ENCODE measurements around the gene HNRNPA1.
"Not testable (repeated sequence)": the region's sequence is repeated elsewhere in the genome, so short reads cannot be mapped to it uniquely, and the experiment has no call there.

HNRNPA1 gene

DNA sequence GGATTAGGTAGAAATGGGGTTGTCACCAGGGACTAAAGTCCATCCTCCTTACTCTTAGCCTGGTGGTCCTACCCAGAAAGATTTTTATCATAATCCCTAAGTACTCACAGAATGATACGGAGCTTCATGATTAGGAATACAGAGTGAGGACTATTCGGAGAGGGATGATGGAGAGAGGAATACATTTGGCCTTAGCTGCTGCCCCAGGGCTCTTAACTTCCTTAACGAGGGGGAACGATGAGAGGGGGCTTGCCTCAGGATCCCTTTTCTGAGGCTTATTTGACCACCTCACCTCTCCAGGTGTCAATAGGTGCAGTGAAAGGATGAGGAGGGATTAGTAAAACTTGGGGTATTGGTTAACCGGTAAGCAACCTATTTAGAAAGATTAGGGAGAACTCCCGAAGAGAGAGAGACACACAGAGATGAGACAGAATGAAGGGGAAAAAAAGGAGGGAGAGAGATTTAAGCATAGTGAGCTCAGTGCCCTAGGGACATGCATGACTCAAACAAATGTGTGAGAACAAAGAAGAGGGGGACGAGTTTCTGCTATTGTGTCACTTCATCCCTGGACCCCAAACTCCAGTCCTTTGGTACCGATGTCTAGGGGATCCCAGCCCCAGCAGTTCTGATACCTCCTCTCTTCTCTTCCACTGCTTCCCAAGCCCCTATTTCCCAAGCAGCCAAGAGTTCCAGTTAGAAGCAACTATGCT, 19.1 kb downstream of the HNRNPA1 start:
- DNase-seq (ENCODE audit: low read depth), result no peak

DNA sequence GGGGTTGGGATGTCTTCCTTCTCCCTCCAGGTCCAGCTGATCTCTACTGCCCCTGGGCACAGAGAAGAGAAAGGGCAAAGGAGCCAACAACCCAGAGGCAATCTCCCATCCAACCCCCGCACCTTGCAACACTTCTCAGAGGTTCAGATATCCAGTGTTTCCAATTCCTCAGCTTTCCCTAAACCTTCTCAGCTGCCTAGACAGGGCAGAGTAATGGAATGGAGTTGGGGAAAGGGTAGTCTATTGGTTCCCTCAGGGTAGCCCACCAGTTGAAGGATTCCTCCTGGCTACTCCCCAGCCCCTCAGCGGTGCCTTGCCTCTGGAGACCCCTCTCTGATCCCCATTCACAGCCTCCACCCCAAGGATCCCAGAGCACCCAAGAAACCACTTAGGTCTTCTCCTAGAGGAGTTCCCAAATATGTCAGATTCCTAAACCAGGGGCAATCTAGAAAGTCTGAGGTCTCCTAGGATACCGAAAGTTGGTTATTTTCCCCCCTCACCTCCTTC, 19.8 kb downstream of the HNRNPA1 start:
- no peak for DNase-seq (ENCODE audit: low read depth)

DNA sequence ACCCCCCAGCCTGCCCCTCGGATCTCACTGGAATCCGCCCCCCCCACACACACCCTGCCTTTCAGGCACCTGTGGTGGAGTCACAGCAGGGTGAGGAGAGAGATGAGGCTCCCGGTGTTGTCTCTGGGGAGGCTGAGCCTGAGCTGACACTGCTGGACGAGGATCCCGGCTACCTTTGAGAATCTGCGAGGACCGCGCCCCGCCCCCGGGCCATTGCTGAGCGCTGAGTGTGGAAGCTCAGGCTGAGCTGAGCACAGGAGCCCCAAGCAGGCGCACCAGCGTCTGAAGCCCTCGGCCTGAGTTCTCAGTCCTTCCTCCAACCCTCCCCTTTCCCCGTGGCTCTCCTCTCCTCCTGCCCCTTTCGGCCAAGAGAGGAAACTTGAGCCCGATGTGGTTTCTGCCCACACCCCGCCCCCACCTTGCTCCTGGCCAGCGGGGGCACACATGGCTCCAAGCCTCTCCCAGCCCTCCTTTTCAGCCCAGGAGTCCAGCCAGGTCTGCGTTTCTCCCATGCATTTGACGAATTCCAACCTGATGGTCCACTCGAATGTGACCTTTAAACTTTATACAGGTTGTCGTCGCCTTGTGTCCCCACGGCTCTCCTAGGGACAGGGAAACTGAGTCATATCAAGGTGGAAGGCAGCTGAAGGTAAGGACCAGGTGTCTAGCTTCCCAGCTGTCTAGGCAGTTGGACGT, 20.4 kb downstream of the HNRNPA1 start, which contains the start of gene NFE2:
Gene NFE2 (minus strand): TSS at position 284 of the 696 bp plus-strand sequence. CDS start 5,767 bp downstream, outside the sequence.
- DNase-seq (ENCODE audit: low read depth), result no peak

DNA sequence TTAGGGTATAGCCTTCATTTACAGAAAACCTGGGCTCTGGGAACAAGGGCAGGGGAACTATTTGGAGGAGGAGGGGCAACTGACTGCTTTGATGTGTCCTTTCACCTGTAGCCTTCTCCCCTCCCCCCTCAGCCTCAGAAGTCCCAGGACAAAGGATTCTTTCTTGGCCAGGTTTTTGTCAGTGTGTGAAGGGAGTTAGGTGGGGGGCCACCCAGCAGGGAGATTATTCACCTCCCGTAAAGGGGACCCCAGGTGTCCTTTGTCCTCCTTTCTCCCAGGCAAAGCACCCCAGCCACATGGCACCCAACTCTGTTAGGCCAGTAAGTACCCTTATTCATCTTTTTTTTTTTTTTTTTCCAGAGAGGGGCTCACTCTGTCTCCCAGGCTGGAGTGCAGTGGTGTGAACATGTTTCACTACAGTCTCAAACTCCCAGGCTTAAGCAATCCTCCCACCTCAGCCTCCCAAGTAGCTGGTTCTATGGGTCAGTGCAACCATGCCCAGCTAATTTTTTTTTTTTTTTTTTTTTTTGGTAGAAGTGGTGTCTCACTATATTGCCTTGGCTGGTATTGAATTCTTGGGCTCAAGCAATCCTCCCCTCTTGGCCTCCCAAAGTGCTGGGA, 21.0 kb downstream of the HNRNPA1 start:
- no peak for DNase-seq (ENCODE audit: low read depth)

DNA sequence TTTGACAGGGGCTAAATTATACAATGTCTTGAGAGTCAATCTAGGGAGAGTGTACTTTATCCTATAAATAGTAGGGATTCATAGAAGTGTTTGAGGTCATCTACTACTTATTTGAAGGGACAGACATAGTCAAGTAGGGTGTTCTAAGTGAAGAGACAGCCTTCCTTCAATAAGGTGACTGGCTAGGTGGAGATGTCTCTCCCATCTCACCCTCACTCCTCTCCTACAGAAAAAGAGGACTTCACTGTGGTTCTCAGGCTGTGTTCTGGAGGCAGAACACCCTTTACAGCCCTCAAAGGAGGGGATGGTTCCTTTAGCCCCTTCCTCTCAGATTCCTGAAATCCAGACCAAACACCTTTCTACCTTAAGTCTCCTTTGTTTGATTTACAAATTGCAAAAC, 23.1 kb downstream of the HNRNPA1 start:
- DNase-seq (ENCODE audit: low read depth), result no peak

DNA sequence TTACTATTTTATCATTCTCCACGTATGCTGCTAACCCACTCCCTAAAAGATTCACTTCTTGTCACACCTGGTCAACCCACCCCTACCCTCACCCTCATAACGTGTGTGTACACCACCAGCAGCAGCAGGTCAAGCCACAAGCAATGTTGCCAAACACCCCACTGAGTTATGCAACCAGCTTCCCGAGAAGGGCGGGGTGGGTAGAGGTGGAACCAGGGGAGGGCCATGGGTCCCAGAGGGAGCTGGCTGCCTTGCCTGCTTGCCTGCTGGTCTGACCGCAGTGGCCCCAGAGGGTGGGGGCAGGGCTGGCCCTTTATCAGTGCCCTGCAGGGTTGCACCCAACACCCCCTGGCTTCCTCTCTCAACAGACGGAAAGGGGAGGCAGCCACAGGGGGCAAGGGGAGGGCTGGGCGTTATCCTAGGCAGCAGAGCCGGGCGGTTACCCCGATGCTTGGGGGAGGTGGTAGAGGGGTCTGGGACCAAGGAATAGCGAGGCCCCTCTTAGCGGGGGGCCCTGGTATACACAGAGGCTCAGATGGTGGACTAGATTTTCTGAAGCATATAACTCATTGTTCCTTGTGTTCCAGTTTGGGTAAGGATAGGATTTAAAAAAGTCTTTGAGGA, 23.8 kb downstream of the HNRNPA1 start:
- no peak for DNase-seq (ENCODE audit: low read depth)

DNA sequence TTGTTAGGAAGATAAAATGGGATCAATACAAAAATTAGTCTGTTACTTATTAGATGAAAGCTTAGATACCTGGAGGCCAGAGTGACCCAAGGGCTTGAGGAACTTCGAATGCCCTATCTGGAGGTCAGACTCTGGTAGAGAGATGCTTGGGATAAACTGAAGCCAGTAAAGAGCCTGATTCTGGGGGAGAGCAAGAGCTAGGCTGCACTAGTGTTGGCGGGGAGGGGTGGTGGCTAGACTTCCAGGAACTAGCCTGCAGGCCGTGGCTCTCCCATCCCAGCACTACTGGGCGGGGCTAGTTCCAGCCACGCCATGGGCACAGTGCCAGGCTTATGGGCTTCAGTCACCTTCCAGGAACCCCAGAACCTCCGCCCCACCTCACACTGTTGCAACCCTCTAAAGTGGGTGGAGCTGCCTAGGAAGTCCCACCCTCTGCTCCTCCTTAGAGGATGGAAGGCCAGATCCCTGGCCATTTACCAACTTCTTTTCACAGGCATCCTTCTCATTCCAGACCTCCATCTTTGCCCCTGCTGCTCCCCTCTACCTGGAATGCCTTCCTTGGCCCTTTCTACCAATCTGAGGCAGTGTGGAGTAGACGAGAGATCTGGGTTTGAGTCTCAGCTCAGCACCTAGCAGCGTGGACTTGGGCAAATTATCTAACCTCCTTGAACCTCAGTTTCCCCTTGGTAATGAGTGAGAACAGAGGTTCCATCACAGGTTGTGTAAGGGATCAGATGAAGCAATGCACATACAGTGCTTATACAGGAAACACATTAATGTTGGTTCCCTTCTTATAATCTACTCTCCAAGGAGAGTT, 26.6 kb downstream of the HNRNPA1 start:
- DNase-seq (ENCODE audit: low read depth), result no peak

DNA sequence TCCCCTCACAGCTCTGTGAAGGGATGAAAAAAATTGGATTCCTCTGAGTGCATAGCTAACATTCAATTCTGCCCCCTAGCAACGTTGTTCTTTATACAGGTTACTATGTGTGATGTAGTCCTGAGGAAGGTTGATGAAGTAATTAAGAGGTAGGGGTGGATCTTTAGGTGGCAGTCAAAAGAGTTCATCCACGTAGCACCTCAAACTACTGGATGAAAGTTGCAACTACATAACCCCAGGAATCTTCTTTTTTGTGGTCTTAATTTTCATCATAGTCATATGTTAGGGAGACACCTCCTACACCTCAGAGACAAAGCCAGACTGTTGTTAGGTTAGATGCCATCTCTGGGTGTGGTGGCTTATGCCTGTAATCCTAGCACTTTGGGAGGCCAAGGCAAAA, 30.5 kb downstream of the HNRNPA1 start:
- no peak for DNase-seq (ENCODE audit: low read depth)

DNA sequence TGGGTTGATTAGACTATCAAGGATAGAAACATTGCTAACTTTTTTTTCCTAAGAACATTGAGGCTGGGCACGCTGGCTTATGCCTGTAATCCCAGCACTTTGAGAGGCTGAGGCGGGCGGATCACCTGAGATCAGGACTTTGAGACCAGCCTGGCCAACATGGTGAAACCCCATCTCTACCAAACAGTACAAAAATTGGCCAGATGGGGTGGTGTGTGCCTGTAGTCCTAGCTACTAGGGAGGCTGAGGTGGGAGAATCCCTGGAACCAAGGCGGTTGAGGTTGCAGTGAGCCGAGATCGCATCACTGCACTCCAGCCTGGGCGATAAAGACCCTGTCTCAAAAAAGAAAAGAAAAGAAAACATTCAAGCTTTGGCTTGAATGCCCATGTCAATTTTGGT, 31.8 kb downstream of the HNRNPA1 start:
- DNase-seq (ENCODE audit: low read depth), result not testable (repeated sequence)

DNA sequence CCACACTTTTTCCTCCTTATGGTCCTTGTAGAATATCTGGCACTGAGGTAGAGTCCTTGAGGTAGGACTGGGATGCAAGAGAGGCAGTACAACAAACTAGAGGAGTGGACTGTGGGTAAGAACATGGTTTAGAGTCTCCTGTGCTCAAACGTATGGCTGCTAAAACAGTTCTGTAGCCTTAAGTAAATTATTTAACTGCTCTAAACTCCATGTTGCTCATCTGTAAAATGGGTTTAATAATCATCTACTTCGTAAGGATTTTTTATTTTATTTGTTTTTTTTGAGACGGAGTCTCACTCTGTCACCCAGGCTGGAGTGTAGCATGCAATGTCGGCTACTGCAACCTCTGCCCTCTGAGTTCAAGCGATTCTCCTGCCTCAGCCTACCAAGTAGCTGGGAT, 40.8 kb downstream of the HNRNPA1 start:
- no peak for DNase-seq (ENCODE audit: low read depth)

DNA sequence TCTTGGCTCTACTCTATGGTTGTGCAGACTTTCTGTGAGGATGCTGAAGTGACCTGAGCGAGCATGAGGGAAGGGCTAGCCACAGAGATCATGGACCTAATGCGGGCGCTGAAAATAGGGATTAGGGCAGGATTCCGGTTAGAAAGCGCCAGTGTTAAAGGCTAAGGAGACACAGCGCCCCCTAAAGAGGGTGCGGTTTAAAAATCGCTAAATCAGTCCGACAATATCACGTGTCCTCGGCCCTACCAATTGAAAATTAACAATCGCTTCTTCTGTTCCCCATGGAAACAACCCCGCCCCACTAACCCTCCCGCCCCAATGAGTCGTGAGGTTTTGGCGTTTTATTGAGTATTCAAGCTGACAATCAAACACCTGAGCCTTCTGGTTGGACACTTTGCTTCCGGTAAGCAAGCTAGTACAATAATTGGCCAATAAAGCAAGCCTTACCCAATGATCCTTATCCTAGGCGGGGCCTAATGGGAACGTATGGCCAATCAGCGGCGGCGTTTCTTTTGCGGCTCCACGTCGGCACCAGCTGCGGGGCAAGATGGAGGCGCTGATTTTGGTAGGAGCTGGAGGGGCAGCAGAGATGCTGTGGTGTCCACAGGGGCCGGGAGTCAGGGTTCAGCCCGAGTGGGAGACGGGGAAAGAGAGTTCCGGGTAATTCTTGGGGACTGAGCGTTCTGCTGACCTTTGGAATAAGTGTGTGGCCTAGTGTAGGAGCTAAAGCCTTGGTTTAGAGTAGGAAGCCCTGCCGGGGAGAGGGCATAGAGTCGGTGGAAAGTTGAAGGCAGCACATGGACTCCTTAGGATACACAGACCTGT, 44.3 kb downstream of the HNRNPA1 start, which contains the start of gene COPZ1:
Gene COPZ1 (plus strand): TSS at position 515 of the 825 bp plus-strand sequence. CDS start 33 bp downstream, at position 548.
- DNase-seq (ENCODE audit: low read depth), result peak; percentile 90

DNA sequence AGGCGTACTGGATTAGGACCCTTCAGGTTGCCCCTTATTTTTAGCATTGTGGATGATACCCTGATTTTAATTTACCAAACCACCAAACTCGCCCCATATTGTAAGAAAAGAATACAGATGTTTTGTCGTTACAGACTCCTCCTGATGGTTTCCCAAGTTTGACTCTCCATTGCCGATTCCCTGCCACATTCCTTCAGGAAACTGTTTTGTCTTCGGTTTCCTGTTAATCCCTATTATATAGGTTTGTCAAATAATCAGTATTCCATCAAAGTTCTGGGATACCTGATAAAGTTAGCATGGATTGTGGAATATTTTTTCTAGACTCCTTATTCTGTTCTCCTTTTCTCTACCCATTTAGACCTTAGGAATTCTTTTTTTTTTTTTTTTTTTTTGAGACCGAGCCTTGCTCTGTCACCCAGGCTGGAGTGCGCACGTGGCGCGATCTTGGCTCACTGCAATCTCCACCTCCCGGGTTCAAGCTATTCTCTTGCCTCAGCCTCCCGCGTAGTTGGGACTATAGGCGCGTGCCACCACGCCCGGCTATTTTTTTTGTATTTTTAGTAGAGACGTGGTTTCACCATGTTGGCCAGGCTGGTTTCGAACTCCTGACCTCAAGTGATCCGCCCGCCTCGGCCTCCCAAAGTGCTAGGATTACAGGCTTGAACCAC, 45.0 kb downstream of the HNRNPA1 start:
- DNase-seq (ENCODE audit: low read depth), result not testable (repeated sequence)

DNA sequence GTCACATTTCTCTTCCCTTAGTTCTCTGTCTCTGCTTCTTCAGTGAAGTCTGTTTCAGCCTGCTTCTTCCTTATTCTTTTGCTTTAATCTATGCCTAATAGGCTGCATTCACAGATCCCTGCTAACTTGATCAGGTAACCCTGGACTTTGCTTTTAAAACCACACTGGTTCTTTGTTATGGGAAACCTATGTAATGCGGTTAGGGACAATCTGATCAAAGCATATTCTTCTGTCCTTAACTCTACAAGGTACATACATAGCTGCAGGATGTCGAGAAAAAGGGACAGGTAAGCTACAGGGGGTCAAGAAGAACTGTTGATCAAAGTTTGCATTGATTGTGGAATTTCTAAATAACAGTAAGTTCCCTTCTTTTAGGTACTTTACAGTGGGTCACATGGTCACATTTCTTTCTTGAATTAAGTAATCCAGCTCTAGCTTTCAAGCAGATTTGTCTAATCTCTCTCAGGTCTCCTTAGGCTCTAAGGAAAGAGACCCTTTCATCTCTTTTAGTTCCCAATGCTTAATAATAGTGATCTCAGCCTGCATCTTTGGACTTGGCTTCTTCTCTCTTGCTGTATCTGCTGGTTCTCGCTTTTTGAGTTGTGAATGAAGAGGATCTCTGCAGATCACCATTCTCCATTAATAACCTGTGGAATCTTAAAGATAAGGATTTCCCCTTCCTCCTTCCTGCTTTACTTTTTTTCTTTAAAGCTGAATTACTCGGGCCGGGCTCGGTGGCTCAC, 48.2 kb downstream of the HNRNPA1 start:
- DNase-seq (ENCODE audit: low read depth), result no peak

DNA sequence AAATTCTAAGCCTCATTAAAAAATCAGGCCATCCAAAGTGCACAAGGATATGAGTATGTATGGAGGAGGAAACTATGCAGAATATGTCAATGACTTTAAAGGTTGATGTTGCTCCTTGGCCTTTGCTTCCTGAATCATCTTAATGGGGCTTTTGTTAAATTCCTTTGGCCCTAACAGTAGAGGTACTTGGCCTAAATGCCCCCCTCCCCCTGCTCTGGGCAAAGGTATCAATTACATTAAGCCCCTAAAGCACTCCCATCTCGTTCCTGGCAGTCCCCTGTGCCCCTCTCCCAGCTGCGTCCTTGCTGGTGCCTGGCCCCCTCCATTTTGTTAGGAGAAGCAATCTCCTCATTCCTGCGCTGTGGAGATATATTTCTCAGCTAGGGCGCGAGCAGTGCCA, 49.2 kb downstream of the HNRNPA1 start:
- no peak for DNase-seq (ENCODE audit: low read depth)

DNA sequence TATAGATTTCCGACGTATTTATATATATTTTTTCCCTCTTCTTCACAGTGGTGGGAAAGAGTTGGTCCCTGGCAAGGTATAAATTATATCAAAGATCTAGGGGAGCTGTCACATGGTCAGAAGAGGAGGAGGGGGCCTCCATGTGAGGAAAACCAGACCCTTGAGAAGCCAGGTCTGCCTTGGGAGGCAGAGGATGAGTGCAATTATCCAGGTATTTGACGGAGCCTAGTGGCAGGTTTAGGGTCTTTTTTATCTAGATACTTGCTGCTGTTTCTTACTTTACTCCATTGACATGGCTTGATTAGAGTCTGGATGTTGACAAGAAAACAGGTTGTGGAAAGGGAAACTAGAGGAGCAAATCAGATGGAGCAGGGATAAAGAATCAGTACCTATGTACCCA, 49.9 kb downstream of the HNRNPA1 start:
- DNase-seq (ENCODE audit: low read depth), result no peak

DNA sequence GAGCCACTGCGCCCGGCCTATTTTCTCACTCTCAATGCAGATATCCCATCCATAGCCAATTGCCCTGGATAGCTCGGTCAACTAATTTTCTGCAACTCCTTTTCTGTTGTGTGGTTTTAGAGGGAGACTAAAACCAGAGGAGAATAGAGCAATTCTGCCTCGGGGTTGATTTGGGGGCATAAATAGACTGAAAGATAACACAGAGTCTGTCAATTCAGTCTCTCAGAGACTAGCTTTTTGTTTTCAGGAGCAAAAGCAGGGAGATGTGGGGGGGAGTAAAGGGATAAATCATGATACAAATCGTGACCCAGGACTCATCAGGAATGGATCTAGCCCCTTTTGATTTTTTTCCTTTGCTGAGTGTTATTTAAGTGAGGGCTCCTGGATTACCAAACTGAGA, 50.9 kb downstream of the HNRNPA1 start:
- DNase-seq (ENCODE audit: low read depth), result no peak

DNA sequence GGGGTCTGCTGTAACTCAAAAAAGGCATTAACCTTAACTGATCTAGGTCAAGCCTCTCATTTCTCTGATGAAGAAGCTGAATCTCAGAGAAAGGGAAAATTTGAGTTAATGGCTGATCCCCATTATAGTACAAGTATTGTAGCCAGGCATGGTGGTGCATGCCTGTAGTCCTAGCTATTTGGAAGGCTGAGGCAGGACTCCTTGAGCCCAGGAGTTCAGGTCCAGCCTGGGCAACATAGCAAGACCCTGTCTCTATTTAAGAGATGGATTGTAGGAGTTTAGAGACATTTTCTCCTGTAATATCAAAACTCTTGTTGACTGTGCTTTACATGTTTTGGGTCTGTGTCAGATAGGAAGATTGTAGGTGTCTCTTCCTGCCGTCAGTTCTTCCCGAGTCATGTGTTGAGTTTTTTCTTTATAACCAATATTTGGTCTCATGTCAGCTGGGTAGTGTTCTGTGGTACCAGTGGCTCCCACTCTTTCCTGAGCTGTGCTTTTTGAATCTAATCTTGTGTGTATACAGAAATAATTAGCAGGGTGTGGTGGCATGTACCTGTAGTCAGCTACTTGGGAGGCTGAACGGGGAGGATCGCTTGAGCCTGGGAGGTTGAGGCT, 53.0 kb downstream of the HNRNPA1 start:
- no peak for DNase-seq (ENCODE audit: low read depth)
